B cell (primary cell): Measurements from ENCODE around the gene FKBP1A. TPM values are rescaled to one million over a fixed set of nuclear protein-coding genes. Genes with fewer than 3 reads are reported as not detected.

Experiments
- ATAC-seq: fragments of 200-7000 bp; cut with Tn5 transposase; one replicate; pipeline ENCODE4 v1.10.0; 2021; ENCODE audit warnings: low read depth, mild to moderate bottlenecking, moderate number of reproducible peaks, moderate library complexity
- CTCF ChIA-PET: fragments of 350-600 bp; sonication (Branson Sonifier 250); formaldehyde crosslinking; loops from one replicate; lab custom pipeline; 2021; ENCODE audit warnings: antibody characterized with exemption, inconsistent platforms; lab: Charles Lee
- POLR2A ChIA-PET: fragments of 350-600 bp; sonication (Branson Sonifier 250); formaldehyde crosslinking; loops from one replicate; lab custom pipeline; 2021; ENCODE audit warnings: antibody characterized with exemption; lab: Charles Lee
- DNase-seq: peaks from one replicate; pipeline ENCODE4 v3.0.0; 2013
- H2AFZ ChIP-seq: 2 replicates; pipeline ENCODE4 v1.6.1; 2012; ENCODE audit warnings: mild to moderate bottlenecking, low read depth, low read length; ENCODE audit not compliant: insufficient read depth, poor library complexity, severe bottlenecking
- H3K27ac ChIP-seq, 2 donors: 1 replicate in 1 of 2; 2 replicates in 1 of 2; pipeline ENCODE4 v1.5.1; 2012 to 2013; ENCODE audit warnings: low read length in 2 of 2, mild to moderate bottlenecking in 2 of 2, moderate library complexity in 1 of 2
- H3K27me3 ChIP-seq, 4 experiments: fragments of 200-600 bp in 1 of 4; sonication (generic) in 1 of 4; replicated peaks in 1 of 4; 1 replicate in 2 of 4; 2 replicates in 2 of 4; pipeline versions ENCODE4 v1.6.1 to v1.7.0; 2013 to 2016; ENCODE audit warnings: low read length in 3 of 4, mild to moderate bottlenecking in 2 of 4, mixed read lengths in 1 of 4, moderate library complexity in 1 of 4; ENCODE audit not compliant: insufficient read depth in 4 of 4, control insufficient read depth in 3 of 4; ENCODE audit errors: control extremely low read depth in 1 of 4
- H3K36me3 ChIP-seq, 2 experiments: replicated peaks in 1 of 2; 1 replicate in 1 of 2; 2 replicates in 1 of 2; pipeline versions ENCODE4 v1.6.1 to v1.7.1; 2013; ENCODE audit warnings: low read length in 1 of 2; ENCODE audit not compliant: insufficient read depth in 2 of 2, control insufficient read depth in 1 of 2; ENCODE audit errors: control extremely low read depth in 1 of 2, extremely low read depth in 1 of 2
- H3K4me1 ChIP-seq, 2 donors: fragments of 200-600 bp in 1 of 2; sonication (generic) in 1 of 2; 1 replicate in 1 of 2; 2 replicates in 1 of 2; pipeline versions ENCODE4 v1.5.1 to v1.6.1; 2013 to 2017; ENCODE audit warnings: low read length in 2 of 2; ENCODE audit not compliant: control insufficient read depth in 2 of 2, insufficient read depth in 2 of 2
- H3K4me2 ChIP-seq: replicated peaks from 2 replicates; pipeline ENCODE3; 2012; ENCODE audit warnings: mild to moderate bottlenecking, low read depth, low read length; ENCODE audit not compliant: poor library complexity, severe bottlenecking
- H3K4me3 ChIP-seq, 5 experiments: fragments of 200-600 bp in 1 of 5; sonication (generic) in 1 of 5; 1 replicate in 3 of 5; 2 replicates in 2 of 5; pipeline versions ENCODE4 v1.5.1 to v1.7.0; 2011 to 2016; ENCODE audit warnings: low read length in 4 of 5, mild to moderate bottlenecking in 4 of 5, low read depth in 2 of 5, control low read depth in 1 of 5, moderate library complexity in 1 of 5; ENCODE audit not compliant: insufficient read depth in 1 of 5; ENCODE audit errors: control extremely low read depth in 1 of 5, extremely low read depth in 1 of 5
- H3K79me2 ChIP-seq: fragments of 200-600 bp; sonication (generic); one replicate; pipeline ENCODE4 v1.6.0; 2016; ENCODE audit warnings: low read length; ENCODE audit not compliant: control insufficient read depth, insufficient read depth
- H3K9ac ChIP-seq: fragments of 200-600 bp; sonication (generic); 2 replicates; pipeline ENCODE4 v1.6.1; 2017; ENCODE audit warnings: mild to moderate bottlenecking, low read length, moderate library complexity
- H3K9me3 ChIP-seq, 3 donors: one replicate each; pipeline versions ENCODE4 v1.6.1 to v1.7.1; 2013; ENCODE audit warnings: low read length in 2 of 3; ENCODE audit not compliant: control insufficient read depth in 2 of 3, insufficient read depth in 1 of 3; ENCODE audit errors: control extremely low read depth in 1 of 3
- H4K20me1 ChIP-seq: 2 replicates; pipeline ENCODE4 v1.6.0; 2012; ENCODE audit warnings: mild to moderate bottlenecking, low read length; ENCODE audit not compliant: insufficient read depth, control insufficient read depth, poor library complexity, severe bottlenecking
- H3K27ac Mint-ChIP-seq: one replicate; pipeline ENCODE4 v1.8.0; 2021; ENCODE audit warnings: mixed read lengths
- H3K27me3 Mint-ChIP-seq: one replicate; pipeline ENCODE4 v1.8.0; 2021; ENCODE audit warnings: mixed read lengths
- H3K4me1 Mint-ChIP-seq: one replicate; pipeline ENCODE4 v1.8.0; 2021; ENCODE audit warnings: mixed read lengths
- H3K4me3 Mint-ChIP-seq: one replicate; pipeline ENCODE4 v1.8.0; 2021; ENCODE audit warnings: mixed read lengths
- H3K9me3 Mint-ChIP-seq: one replicate; pipeline ENCODE4 v1.8.0; 2022; ENCODE audit warnings: mixed read lengths; ENCODE audit not compliant: insufficient read depth
- EZH2 ChIP-seq: IDR thresholded peaks from 2 replicates; pipeline ENCODE4 v1.6.1; 2012; ENCODE audit warnings: borderline replicate concordance, low read depth, mild to moderate bottlenecking, moderate library complexity, low read length; ENCODE audit not compliant: insufficient read depth, poor library complexity, severe bottlenecking
- WGBS: methylation state at CpG from one replicate; pipeline ENCODE4 v1.1.5; 2013; ENCODE audit warnings: missing lambda C conversion rate; ENCODE audit not compliant: insufficient coverage; 5-methylcytosine and 5-hydroxymethylcytosine counted together
- intact Hi-C: fragments of 100-400 bp; cut with micrococcal nuclease; formaldehyde crosslinking; loops from one replicate; pipeline ENCODE4 v1.10.0; 2022
- polyA plus RNA-seq: library from polyadenylated mRNA; depleted of rRNA; stranded (reverse); fragments of >200 nt; gene quantifications from 2 replicates; pipeline ENCODE4 v1.2.3, GENCODE V29; 2012
- total RNA-seq, 2 donors: library from RNA; stranded (reverse); fragments of 120-200 nt in 1 of 2; gene quantifications; 1 replicate in 1 of 2; 2 replicates in 1 of 2; pipeline versions ENCODE4 v1.2.3 to v1.2.4, GENCODE V29; 2013 to 2022
- TF ChIP-seq, protein P1 (sequence below): fragments of 200-600 bp; IDR thresholded peaks from one replicate; pipeline ENCODE4 v1.8.0; 2022; ENCODE audit warnings: antibody characterized with exemption, mild to moderate bottlenecking

The FKBP1A gene
- total and polyA plus RNA-seq, 2 donors (not counting 1 experiment from before 2014, with no cell fraction given): 86.3 to 86.7 TPM

DNA sequence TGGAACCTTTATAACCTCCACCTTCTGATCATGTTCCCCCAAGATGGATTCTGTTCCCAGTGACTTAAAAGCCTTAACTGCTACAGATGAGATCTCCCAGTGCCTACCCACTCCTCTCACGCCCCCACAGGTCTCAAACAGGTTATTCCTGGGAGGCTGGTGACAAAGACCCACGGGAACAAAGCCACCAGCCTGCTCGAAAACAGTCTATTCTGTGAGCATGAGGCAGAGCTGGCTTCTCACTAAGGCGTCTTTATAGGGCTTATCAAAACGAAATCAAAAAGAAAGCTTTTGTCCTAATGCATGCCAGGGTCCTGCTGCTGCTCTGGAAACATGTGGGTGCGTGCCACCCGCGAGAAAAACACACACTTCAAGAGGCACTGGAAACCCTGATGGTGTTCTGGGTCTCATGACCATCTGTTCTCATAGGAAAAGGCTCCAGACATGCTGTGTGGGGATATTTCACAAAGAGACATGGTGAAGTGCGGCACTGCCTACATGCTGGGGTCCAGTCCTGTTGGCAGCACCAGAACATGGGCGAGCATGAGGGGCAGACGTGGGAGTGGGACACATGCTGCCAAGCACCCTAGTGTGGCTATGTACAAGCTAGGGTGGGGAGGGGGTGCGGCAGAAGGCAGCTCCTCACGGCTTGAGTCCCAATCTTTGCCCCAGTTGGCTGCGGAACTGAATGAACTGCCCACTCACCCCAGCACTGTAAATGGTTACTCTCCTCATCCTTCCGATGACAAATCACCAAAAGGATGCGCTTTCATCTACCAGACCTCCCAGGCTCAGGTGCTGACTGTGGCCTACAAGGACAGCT lies 2.1 kb downstream of the FKBP1A start:
- H3K4me2 ChIP-seq: peak overlapping the region; percentile 78
- no peak overlapping the region for H2AFZ ChIP-seq
- H3K4me3 Mint-ChIP-seq: peak overlapping the region; percentile 92
- WGBS: 66% methylated on average over 16 of the region's 16 CpGs
- H4K20me1 ChIP-seq: peaks cover 58% of the 10 kb centered on the region
- peaks cover 0 to 10% of the 10 kb centered on the region in 2 experiments for H3K36me3 ChIP-seq
- H3K27me3 ChIP-seq: no peaks in the 10 kb centered on the region
- ChIA-PET POLR2A (no interaction called here), CTCF (interaction anchor here (1.4 to 4.5 kb wide), 3 partner anchors 9 to 113 kb away, joined by 5 to 37 read pairs (median 7); no protein-coding TSS in a partner anchor)
- H3K27me3 Mint-ChIP-seq: no peaks in the 10 kb centered on the region
- H3K9me3 ChIP-seq: no peaks in the 10 kb centered on the region
- intact Hi-C loops: loop anchor here (5.0 kb wide), 1 partner anchor 1082 kb away; the partner anchor contains the start of gene SNRPB
- peak overlapping the region; percentile 80 for H3K27ac Mint-ChIP-seq
- TF ChIP-seq, protein P1, sequence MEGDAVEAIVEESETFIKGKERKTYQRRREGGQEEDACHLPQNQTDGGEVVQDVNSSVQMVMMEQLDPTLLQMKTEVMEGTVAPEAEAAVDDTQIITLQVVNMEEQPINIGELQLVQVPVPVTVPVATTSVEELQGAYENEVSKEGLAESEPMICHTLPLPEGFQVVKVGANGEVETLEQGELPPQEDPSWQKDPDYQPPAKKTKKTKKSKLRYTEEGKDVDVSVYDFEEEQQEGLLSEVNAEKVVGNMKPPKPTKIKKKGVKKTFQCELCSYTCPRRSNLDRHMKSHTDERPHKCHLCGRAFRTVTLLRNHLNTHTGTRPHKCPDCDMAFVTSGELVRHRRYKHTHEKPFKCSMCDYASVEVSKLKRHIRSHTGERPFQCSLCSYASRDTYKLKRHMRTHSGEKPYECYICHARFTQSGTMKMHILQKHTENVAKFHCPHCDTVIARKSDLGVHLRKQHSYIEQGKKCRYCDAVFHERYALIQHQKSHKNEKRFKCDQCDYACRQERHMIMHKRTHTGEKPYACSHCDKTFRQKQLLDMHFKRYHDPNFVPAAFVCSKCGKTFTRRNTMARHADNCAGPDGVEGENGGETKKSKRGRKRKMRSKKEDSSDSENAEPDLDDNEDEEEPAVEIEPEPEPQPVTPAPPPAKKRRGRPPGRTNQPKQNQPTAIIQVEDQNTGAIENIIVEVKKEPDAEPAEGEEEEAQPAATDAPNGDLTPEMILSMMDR: no peak
- no peak for TF ChIP-seq EZH2
- no peak overlapping the region for H3K4me3 ChIP-seq
- ATAC-seq: no peak
- peak overlapping the region; percentile 9 to 82 for H3K27ac ChIP-seq
- DNase-seq: no peak
- H3K9me3 Mint-ChIP-seq: no peaks in the 10 kb centered on the region
- H3K79me2 ChIP-seq: peaks cover 69% of the 10 kb centered on the region
- no peak overlapping the region for H3K9ac ChIP-seq
- peaks cover 87% of the 10 kb centered on the region for H3K4me1 Mint-ChIP-seq
- peaks cover 73 to 74% of the 10 kb centered on the region in 2 donors for H3K4me1 ChIP-seq
